A549 treated with Mapracorat at 1 μM for 4 hours (cell line): ENCODE results near the gene SIGLECL1. TPM values are rescaled to one million over a fixed set of nuclear protein-coding genes. Genes with fewer than 3 reads are reported as not detected.

Experiments used
- total RNA-seq: library from RNA; stranded (reverse); fragments of 200-300 nt; extraction: Qiagen RNA extraction; gene quantifications from 5 replicates; pipeline ENCODE4 v1.2.3, GENCODE V29; 2022

SIGLECL1 gene
- not detected in 5 replicates for total RNA-seq

DNA sequence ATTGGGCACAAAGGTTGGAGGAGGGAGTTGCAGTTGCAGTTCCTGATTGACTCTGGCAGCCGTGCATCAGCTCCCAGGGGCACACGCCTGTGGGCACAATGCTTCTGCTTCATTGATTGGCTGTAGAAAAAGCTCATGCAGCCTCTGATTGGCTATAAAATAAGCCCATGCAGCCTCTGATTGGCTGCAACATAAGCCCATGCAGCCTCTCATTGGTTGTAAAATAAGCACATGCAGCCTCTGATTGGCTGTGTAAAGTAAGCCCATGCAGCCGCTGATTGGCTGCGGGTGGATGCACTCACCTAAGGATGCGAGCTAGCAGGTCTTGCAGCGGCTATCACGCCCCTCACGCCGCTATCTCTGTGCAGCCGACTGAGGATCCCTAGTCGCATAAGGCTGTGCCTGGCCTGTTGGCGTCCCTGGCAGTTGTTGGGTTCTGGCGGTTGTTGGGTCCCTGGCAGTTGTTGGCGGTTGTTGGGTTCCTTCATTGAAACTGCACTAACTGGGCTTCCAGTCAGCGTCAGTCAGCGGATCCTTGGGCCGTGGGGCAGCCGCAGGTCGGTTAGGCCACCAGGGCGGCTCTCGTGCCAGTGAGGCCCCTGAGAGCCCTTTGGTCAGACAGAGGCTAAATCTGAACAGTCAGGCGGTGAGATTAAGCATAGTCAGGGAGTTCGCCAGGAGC, at the start of gene SIGLECL1:
Gene SIGLECL1, plus strand, starts transcription at position 295 of the 682 bp plus-strand sequence. CDS start 12,993 bp downstream, outside the sequence.

GRCh38 chr19:51224898-51225393, 25.9 kb upstream of the SIGLECL1 start, which contains the start of gene CD33:
CD33 (plus strand) TSS chr19:51225080; CDS start chr19:51225119, 39 bp downstream.

DNA sequence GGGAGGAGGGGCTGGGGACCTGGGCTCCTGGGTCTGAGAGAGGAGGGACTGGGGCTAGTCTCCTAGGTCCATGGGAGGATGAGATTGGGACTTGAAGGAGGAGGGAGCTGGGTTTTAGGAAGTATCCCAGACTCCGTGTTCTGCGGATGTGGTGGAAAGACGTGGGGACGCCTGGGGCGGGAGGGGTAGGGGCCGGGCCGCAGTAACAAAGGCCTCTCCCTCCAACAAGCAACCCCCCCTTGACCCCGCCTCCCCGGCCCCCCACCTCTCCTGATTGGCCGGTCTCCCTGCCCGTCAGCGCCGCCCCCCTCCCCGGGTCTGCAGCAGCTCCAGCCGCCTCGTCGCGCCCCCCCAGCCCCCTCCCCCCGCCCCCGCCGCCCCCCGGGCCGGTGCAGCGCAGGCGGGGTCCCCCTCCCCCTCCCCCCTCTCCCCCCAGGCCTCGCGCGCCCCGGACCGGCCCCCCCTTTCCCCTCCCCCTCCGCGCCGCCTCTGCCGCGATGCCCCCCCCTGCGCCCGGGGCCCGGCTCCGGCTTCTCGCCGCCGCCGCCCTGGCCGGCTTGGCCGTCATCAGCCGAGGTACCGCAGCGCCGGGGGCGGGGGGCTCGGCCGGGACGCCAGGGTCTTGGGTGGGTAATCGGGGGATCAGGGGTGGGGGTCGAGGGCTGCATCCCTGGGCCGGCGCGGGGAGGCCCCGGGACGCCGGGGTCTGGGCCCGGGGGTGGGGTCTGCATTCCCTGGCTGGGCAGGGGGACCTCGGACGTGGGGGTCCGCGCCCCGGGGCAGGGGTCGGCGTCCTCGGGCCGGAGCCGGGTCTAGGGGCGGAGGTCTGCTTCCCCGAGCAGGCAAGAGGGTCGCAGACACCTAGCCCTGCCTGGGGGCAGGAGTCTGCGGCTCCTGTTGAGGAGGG, 60.7 kb downstream of the SIGLECL1 start, which contains the start of gene IGLON5:
Gene IGLON5, plus strand, starts transcription at position 294 of the 907 bp plus-strand sequence. Its CDS starts 204 bp downstream, at position 498.

Other genes with a start within 250 kb of the SIGLECL1 start
- gene KLK8, start 249.5 kb upstream of the SIGLECL1 start, total RNA-seq: not detected in 5 replicates
- gene KLK10, start 231.4 kb upstream of the SIGLECL1 start, total RNA-seq: 0.13 to 0.58 TPM (median 0.29 TPM) in 5 replicates
- not detected in 5 replicates for gene KLK11, start 224.5 kb upstream of the SIGLECL1 start, total RNA-seq
- not detected in 5 replicates for gene KLK12, start 216.1 kb upstream of the SIGLECL1 start, total RNA-seq
- gene KLK13, start 186.0 kb upstream of the SIGLECL1 start, total RNA-seq: 0.15 TPM in 1 of 5 replicates, not detected in the others
- gene KLK14, start 168.2 kb upstream of the SIGLECL1 start, total RNA-seq: 0.20 to 0.55 TPM (median 0.43 TPM) in 5 replicates
- 4.4 to 14.5 TPM (median 14.3 TPM) in 5 replicates for gene CTU1, start 142.7 kb upstream of the SIGLECL1 start, total RNA-seq
- gene SIGLEC9, start 126.2 kb upstream of the SIGLECL1 start, total RNA-seq: 0.09 TPM in 1 of 5 replicates, not detected in the others
- gene SIGLEC7, start 108.8 kb upstream of the SIGLECL1 start, total RNA-seq: not detected in 5 replicates
- gene CD33, start 26.0 kb upstream of the SIGLECL1 start, total RNA-seq: 0.15 TPM in 2 of 5 replicates, not detected in the others
- 0.06 to 0.09 TPM (median 0.08 TPM) in 4 of 5 replicates, not detected in the other for gene IGLON5, start 60.6 kb downstream of the SIGLECL1 start, total RNA-seq
- 9.6 to 14.1 TPM (median 13.8 TPM) in 5 replicates for gene VSIG10L, start 91.1 kb downstream of the SIGLECL1 start, total RNA-seq
- 227 to 265 TPM (median 239 TPM) in 5 replicates for gene ETFB, start 115.3 kb downstream of the SIGLECL1 start, total RNA-seq
- 4.6 to 14.2 TPM (median 13.0 TPM) in 5 replicates for gene CLDND2, start 117.9 kb downstream of the SIGLECL1 start, total RNA-seq
- gene NKG7, start 121.6 kb downstream of the SIGLECL1 start, total RNA-seq: not detected in 5 replicates
- gene LIM2, start 136.9 kb downstream of the SIGLECL1 start, total RNA-seq: not detected in 5 replicates
- gene C19orf84, start 139.5 kb downstream of the SIGLECL1 start, total RNA-seq: not detected in 5 replicates
- not detected in 5 replicates for gene SIGLEC10, start 166.6 kb downstream of the SIGLECL1 start, total RNA-seq
- not detected in 5 replicates for gene SIGLEC8, start 207.4 kb downstream of the SIGLECL1 start, total RNA-seq
- not detected in 5 replicates for gene CEACAM18, start 227.5 kb downstream of the SIGLECL1 start, total RNA-seq